ENCODE measurements around the gene FUT6. TPM values are rescaled to one million over a fixed set of nuclear protein-coding genes. Genes with fewer than 3 reads are reported as not detected.

FUT6 gene
- total RNA-seq, 4 donors from 2014 or later = 0.29 TPM; not detected in 3

GRCh38 chr19:5788422-5788821, 51.1 kb downstream of the FUT6 start:
- peaks cover 7 to 57% of the 10 kb centered on the region in 2 donors for H3K36me3 ChIP-seq
- no peak overlapping the region for H3K4me3 ChIP-seq
- TF ChIP-seq, protein P1, sequence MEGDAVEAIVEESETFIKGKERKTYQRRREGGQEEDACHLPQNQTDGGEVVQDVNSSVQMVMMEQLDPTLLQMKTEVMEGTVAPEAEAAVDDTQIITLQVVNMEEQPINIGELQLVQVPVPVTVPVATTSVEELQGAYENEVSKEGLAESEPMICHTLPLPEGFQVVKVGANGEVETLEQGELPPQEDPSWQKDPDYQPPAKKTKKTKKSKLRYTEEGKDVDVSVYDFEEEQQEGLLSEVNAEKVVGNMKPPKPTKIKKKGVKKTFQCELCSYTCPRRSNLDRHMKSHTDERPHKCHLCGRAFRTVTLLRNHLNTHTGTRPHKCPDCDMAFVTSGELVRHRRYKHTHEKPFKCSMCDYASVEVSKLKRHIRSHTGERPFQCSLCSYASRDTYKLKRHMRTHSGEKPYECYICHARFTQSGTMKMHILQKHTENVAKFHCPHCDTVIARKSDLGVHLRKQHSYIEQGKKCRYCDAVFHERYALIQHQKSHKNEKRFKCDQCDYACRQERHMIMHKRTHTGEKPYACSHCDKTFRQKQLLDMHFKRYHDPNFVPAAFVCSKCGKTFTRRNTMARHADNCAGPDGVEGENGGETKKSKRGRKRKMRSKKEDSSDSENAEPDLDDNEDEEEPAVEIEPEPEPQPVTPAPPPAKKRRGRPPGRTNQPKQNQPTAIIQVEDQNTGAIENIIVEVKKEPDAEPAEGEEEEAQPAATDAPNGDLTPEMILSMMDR (IDR thresholded peaks at IDR 0.05 in 4 of 5, conservative IDR thresholded peaks at IDR 0.05 in 1 of 5) = no peak
- no peak for TF ChIP-seq POLR2A (IDR thresholded peaks at IDR 0.05)
- no peaks in the 10 kb centered on the region for H3K9me3 ChIP-seq
- peaks cover 7 to 8% of the 10 kb centered on the region in 2 donors for H3K4me1 ChIP-seq
- no peak for DNase-seq
- H3K27me3 ChIP-seq = no peaks in the 10 kb centered on the region
- intact Hi-C loops (cut with DNase I; ENCODE audit: low total_unique reads) = no loop called here
- in situ Hi-C loops (cut with MboI; ENCODE audit: low sequenced_read_pairs in 4 of 4) = no loop called here
- no peak for ATAC-seq
- H3K27ac ChIP-seq = no peak overlapping the region

DNA sequence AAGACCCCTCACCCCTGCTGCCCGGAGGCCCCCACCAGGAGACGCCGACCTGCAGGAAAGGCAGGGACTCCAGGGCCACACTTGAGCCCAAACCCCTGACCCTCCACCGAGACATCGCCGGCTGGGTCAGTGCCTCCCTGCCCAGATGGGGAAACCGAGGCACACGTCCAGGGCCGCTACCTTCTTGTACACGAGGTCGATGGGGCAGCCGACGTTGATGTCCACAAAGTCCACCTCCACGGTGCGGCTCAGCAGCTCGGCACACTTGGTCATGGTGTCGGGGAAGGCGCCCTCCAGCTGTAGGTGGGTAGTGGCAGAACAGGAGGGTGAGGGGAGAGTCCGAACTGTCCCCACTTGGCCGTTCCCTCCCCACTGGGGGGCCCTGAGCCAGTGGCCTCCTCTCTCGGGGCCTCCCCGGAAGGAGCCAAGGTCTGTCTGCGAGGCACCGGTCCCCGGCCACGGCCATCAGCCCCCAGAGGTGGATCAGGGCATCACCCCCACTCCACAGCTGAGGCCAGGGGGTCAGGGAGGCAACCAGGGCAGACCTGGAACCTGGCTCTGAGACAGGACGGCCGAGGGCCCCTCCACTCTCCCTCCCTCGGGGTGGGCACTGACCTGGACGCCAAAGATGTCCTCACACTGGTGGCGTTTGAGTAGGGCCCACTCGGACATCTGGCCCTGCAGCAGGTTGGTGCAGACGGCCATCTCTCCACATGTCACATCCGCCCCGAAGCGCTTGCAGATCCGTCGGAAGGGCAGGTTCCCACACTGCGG, 51.9 kb downstream of the FUT6 start:
- no peak overlapping the region for H3K4me3 ChIP-seq
- H3K36me3 ChIP-seq = peaks cover 7 to 57% of the 10 kb centered on the region in 2 donors
- no peak overlapping the region for H3K27ac ChIP-seq
- in situ Hi-C loops (cut with MboI; ENCODE audit: low sequenced_read_pairs in 4 of 4) (no loop called here), intact Hi-C loops (cut with DNase I; ENCODE audit: low total_unique reads) (no loop called here)
- H3K9me3 ChIP-seq = no peaks in the 10 kb centered on the region
- no peaks in the 10 kb centered on the region for H3K27me3 ChIP-seq
- no peak for ATAC-seq
- TF ChIP-seq, protein P1 (IDR thresholded peaks at IDR 0.05 in 4 of 5, conservative IDR thresholded peaks at IDR 0.05 in 1 of 5) = no peak
- no peak for TF ChIP-seq POLR2A (IDR thresholded peaks at IDR 0.05)
- DNase-seq = no peak
- H3K4me1 ChIP-seq = peaks cover 7 to 8% of the 10 kb centered on the region in 2 donors

GRCh38 chr19:5786593-5787408, 52.7 kb downstream of the FUT6 start:
- DNase-seq (no peak), ATAC-seq (no peak)
- H3K9me3 ChIP-seq = no peaks in the 10 kb centered on the region
- no peaks in the 10 kb centered on the region for H3K27me3 ChIP-seq
- H3K27ac ChIP-seq = no peak overlapping the region
- H3K4me1 ChIP-seq = peaks cover 7 to 8% of the 10 kb centered on the region in 2 donors
- no peak overlapping the region for H3K4me3 ChIP-seq
- peaks cover 7 to 57% of the 10 kb centered on the region in 2 donors for H3K36me3 ChIP-seq
- in situ Hi-C loops (cut with MboI; ENCODE audit: low sequenced_read_pairs in 4 of 4) (no loop called here), intact Hi-C loops (cut with DNase I; ENCODE audit: low total_unique reads) (no loop called here)
- no peak for TF ChIP-seq POLR2A (IDR thresholded peaks at IDR 0.05)
- TF ChIP-seq, protein P1 (IDR thresholded peaks at IDR 0.05 in 4 of 5, conservative IDR thresholded peaks at IDR 0.05 in 1 of 5) = no peak

DNA sequence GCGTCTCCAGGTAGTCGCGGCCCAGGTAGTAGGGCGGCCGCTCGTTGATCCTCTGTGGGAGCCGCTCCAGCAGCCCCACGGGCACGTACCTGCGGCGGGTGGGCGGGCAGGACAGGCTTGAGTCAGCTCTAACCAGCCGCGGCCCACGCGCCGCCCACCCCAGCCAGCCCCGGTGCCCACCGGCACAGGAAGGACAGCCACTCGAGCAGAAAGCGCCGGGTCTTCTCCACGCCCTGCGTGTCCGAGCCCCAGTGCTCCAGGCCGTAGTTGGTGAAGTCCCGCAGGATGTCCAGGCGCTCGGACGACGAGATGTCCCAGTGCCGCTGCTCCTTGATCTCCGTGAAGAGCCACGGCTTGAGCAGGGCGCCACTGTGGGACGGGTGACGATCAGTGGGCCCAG, 54.1 kb downstream of the FUT6 start:
- no peak for TF ChIP-seq POLR2A (IDR thresholded peaks at IDR 0.05)
- TF ChIP-seq, protein P1 (IDR thresholded peaks at IDR 0.05 in 4 of 5, conservative IDR thresholded peaks at IDR 0.05 in 1 of 5) = no peak
- Histone ChIP-seq H3K4me3 (no peak overlapping the region), H3K27me3 (no peaks in the 10 kb centered on the region), H3K27ac (no peak overlapping the region), H3K36me3 (peaks cover 7 to 57% of the 10 kb centered on the region in 2 donors), H3K9me3 (no peaks in the 10 kb centered on the region), H3K4me1 (peaks cover 7 to 8% of the 10 kb centered on the region in 2 donors)
- intact Hi-C loops (cut with DNase I; ENCODE audit: low total_unique reads) = no loop called here
- DNase-seq (no peak), ATAC-seq (no peak)
- in situ Hi-C loops (cut with MboI; ENCODE audit: low sequenced_read_pairs in 4 of 4) = no loop called here
